GOT3 (cell line): Measurements from ENCODE around the gene RFT1.

Experiments used
- DNase-seq: peaks from one replicate; lab custom pipeline; 2025; ENCODE audit warnings: mixed read lengths; lab: John Stamatoyannopoulos, UW

The RFT1 gene

DNA sequence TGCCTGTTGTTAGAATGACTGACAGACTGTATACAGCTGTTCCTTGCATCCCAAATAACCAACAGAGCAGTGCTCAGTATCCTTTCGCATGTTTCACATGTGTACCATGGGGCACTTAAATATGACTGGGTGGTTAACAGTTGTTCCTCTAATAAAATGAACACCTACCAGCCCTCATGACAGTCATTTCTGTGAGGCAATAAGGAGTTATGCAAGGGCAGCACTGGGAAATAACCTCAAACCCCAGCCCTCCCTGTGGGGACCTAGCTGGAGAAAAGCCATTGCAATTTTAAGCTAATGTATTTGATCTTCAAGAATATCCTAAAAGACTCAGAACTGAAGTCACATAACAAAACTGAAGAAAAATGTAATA, 7.3 kb downstream of the RFT1 start:
- no peak for DNase-seq

DNA sequence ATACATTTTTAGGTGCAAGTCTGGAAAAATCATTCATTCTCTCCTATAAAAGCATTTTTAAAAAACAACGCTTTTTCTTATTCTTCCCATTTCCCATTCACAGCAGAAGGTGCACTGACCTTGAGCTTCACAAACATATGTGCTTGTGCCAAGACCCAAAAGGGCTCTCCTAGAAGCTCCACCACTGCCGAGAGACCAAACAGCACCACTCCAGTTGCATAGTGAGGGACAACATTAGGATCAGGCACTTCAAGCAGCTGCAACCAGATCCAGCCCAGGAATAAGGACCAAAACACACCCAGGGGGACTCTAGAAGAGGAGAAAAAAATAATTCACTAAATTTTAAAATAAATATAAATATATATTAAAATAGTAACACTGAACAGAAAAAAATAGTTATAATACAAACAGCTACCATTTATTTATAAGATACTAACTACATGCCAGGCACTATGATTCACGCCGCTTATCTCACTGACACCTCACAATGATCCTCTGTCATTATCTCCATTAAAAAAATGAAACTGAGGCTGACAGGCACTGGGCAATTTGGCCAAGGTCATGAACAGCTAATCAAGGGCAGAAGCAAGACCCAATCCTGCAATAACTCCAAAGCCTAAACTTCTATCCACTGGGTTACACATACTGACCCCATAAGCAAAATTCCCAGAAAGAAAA, 7.8 kb downstream of the RFT1 start:
- no peak for DNase-seq

GRCh38 chr3:53120336-53120735, 9.9 kb downstream of the RFT1 start:
- no peak for DNase-seq

DNA sequence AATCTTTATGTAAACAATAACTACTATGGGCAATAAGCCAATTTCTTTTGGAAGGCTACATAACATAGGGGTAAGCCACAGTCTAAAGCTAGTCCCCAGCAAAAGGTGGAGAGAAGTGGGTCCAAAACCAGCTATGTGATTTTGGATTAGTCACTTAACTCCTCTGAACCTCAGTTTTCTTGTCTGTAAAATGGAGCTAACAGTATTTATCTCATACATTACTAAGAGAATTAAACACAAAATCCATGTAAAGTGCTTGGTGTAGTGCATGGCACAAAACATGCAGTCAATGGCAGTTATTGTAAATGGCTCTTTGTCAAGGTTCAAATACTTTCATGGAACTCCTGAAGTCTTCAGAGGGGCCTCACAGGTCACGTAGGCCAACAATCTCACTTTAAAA, 13.3 kb downstream of the RFT1 start:
- DNase-seq: no peak

DNA sequence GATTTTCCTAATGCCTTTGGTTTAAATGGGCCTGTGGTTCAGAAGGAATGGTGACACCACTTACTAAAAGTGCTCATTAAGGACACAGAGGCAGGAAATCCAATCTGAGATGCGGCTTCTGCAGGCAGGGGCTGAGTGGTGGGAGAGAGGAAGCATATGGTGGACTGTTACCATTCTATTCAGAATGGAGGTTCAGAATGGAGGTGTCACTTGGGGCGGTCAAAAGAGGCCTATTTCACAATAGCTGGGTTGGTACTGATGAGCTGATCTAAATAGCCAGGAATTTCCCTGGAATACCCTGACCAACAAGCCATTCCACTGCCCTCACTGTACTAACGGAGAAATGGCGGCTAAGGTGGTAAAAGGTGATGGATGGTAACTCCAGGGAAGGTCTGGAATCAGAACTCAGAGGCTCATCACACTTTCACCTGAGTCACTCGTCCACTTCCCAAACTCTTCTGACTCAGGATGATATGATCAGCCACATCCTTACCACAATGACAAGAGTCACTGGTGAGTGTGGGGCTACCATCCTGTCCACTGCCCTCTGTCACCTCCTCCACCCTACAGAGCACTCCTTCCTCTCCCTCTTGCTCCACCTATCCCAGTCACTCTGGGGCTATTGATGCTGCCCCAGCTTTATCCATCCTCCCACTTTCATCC, 15.7 kb downstream of the RFT1 start:
- no peak for DNase-seq

- no peak for DNase-seq
These were observed 16.2 kb downstream of the RFT1 start for GRCh38 chr3:53114011-53114400.

DNA sequence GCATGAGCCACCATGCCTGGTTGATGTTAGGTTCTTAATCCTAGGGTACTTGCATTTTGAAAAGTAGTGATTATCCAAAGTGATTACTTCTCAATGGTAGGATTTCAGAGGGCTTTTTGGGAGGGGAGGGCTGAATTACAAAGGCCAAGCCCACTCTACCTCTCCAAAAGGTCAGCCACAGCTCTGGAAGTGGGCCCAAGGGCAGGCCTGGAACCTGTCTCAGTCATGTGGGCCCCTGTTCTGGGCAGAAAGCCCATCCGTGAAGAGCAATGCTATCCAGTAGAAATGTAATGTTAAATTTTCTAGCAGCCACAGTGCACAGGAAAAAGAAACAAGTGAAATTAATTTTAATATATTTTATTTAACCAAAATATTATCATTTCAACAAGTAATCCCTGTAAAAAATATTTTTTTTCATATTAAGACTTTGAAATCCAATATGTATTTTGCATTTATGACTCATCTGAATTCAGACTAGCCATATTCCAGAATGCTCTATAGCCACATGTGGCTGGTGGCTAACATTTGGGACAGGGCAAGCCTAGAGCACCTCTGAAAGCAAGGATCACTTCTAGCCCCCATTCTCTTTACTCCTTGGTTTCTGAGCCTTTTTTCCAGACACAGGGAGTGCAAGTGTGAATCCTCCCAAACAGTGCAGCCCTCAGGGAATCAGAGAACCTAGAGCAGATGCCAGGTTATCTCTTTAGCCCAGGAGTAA, 16.8 kb downstream of the RFT1 start:
- DNase-seq: no peak

- no peak for DNase-seq
These were observed 18.4 kb downstream of the RFT1 start for GRCh38 chr3:53111822-53112221.

GRCh38 chr3:53109891-53110771, 20.1 kb downstream of the RFT1 start:
- DNase-seq: no peak

DNA sequence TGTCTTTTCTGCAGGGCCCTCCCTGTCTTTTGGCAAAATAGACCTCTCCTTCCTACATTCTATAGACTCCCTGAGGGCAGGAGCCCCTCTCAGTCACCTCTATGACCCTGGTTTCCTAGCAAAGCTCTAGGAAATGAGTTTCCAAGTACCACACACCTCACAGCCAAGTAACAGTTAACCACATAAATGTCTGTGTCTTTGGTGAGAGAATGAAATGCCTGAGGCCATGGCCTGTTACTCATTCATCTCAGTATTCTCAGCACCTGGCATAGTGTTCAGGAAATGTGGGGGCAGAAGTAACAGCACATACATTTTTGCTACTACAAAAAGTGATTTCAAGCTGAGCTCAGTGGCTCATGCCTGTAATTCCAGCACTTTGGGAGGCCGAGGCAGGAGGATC, 21.0 kb downstream of the RFT1 start:
- DNase-seq: no peak

- no peak for DNase-seq
These were observed 25.5 kb downstream of the RFT1 start for GRCh38 chr3:53104762-53105161.

DNA sequence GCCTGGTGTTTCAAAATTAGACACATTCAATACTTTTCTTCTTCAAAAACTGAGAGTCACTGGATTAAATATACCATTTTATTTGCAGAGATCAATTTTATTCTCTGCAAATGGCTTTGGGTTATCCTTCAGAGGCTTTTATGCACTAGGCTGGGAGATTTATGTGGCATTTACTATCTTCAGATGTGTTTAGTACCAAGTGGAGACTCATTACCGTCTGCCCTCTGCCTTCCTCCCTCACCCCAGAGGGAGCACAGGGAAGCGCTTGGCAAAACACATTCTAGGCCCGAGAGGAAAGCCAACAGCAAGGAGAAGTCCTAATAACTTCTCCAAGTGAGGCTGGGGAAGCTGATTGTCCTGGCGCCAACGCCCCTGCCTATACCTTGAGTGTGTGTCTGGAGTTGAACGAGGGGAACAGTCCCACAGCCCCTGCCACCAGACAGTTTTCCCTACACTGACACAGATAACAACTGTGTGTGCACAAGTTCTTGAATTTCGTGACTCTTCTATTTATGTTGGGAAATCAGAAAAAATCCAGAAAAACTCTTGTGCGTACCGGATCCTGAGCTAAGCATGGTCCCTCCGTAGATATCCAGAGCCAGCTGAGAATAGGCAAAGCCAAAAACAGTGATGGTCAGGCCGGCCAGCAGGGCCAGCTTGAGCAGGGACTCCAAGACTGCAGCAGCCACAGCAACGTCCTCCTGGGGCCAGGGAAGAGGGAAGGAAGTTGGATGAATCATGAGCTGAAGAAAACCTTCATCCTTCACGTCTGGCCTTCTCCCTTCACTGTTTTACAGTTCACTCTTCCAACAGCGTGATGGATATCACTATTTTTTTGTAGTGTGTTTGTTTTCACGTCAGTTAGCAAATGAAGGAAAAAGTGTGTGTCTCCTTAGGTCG, 26.6 kb downstream of the RFT1 start:
- DNase-seq: no peak

DNA sequence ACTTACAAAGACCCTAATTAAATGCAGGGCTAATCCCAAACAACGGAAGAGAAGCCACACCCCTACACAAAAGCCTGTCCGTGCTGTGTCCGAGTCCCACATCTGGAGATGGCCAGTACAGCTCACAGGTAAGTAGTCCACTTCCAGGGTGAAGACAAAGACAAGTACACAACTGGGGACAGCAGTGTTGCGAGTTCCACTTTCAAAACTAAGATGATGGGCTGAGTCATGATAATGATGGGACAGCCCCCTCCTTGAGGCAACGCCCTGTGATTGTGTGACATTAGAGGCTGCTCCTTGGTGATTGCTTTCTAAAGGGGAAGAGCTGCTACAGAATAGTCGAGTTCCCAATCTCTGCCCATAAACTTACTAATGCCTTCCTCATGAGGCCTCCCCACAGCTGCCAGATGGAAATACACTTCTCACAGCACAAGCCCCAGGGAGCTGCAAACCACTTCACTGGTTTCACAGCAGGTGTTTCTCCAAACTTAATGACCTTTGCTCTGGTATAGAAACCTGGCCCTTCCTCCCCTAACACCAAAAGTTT, 27.6 kb downstream of the RFT1 start:
- no peak for DNase-seq

GRCh38 chr3:53101956-53102355, 28.3 kb downstream of the RFT1 start:
- no peak for DNase-seq

- DNase-seq: no peak
These were observed 29.3 kb downstream of the RFT1 start for GRCh38 chr3:53100818-53101466.

DNA sequence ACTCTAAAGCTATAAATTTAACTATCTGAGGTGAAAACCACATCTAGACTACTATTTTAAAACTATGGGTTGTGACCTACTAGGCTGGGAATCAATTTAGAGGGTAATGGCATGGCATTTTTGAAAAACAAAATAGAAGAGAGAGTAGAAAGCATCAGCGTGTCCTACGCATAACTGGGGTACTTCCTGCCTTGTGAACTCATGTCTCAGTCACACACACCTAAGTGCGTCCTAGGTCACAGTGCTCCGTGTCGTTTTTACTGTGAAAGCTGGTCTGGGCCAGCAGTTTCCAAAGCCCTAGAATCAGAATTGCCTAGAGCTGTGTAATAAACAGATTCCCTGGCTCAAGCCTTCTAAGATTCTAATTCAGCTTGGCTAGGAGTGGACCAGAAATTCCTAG, 32.3 kb downstream of the RFT1 start:
- no peak for DNase-seq

GRCh38 chr3:53092942-53093341, 37.3 kb downstream of the RFT1 start:
- no peak for DNase-seq

GRCh38 chr3:53092216-53092615, 38.0 kb downstream of the RFT1 start:
- DNase-seq: no peak

DNA sequence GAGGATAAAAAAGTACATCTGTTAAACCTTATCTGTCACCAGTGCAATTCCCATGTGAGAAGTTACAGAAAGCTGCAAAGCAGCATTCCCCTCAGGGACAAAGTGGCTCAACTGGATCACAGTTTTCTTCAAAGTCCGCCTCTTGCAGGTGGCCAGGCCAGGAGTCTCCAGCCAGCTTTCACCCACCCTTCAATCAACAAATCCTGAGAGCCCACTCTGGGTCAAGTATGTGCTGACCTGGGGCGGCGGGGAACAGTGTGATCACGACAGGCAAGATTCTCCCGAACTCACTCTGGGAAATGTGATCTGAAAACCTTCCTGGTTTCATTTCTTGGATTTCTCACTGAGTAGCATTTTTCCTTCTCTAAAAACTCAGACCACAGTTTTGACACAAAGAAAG, 39.2 kb downstream of the RFT1 start:
- no peak for DNase-seq

- no peak for DNase-seq
These were observed 40.7 kb downstream of the RFT1 start for GRCh38 chr3:53089511-53089910.

GRCh38 chr3:53085476-53085875, 44.8 kb downstream of the RFT1 start:
- no peak for DNase-seq
